ENCODE results near the gene PLXNA1. TPM values are rescaled to one million over a fixed set of nuclear protein-coding genes. Genes with fewer than 3 reads are reported as not detected.

PLXNA1 gene
- total RNA-seq, 4 donors from 2014 or later: 19.7 to 27.5 (median 23.9) TPM

DNA sequence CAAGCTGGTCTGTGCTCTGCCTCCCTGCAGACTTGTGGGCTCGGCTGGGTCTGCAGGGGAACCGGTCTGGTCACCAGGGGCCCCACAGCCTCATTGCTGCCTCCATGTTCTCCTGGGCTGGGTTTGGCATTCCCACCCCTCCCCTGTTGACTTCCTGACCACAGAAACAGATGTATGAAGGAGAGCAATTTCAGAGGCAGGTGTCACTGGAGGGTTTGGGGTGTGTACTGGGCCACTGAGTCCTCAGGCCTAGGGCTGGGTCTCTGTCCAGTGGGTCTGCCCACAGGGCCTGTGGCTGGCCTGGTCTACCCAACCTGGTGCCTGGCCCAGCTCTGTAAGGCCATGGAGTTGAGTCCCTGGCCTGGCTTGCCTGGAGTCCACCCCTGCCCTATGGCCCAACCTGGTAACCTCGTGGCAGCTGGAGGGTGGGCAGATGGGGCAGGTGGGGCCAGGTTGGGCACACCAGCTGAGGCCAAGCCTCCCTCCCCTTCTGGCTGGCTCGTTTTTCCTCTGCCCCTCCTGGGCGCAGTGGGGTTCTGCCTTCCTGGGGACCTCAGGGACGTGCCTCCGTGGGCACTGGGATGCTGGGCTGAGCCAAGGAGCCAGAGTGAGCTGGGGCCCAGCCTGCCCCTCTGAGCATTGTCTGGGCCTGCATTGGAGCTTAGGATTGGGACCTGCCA, 20.8 kb downstream of the PLXNA1 start:
- no peak for DNase-seq
- Histone ChIP-seq H3K27me3 (no peaks in the 10 kb centered on the region), H3K9me3 (no peaks in the 10 kb centered on the region), H3K27ac (peak overlapping the region in 1 of 4 donors; percentile 87), H3K4me1 (peaks cover 9 to 58% (median 35%) of the 10 kb centered on the region in 3 donors), H3K36me3 (peaks cover 0 to 6% (median 0%) of the 10 kb centered on the region in 3 donors), H3K4me3 (no peak overlapping the region)
- WGBS, 2 donors: no CpG with 5 or more reads among the region's 7 CpGs
- intact Hi-C loops (cut with DNase I): no loop called here
- TF ChIP-seq, protein P1, sequence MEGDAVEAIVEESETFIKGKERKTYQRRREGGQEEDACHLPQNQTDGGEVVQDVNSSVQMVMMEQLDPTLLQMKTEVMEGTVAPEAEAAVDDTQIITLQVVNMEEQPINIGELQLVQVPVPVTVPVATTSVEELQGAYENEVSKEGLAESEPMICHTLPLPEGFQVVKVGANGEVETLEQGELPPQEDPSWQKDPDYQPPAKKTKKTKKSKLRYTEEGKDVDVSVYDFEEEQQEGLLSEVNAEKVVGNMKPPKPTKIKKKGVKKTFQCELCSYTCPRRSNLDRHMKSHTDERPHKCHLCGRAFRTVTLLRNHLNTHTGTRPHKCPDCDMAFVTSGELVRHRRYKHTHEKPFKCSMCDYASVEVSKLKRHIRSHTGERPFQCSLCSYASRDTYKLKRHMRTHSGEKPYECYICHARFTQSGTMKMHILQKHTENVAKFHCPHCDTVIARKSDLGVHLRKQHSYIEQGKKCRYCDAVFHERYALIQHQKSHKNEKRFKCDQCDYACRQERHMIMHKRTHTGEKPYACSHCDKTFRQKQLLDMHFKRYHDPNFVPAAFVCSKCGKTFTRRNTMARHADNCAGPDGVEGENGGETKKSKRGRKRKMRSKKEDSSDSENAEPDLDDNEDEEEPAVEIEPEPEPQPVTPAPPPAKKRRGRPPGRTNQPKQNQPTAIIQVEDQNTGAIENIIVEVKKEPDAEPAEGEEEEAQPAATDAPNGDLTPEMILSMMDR (IDR thresholded peaks at IDR 0.05): no peak
- no peak for TF ChIP-seq POLR2A (IDR thresholded peaks at IDR 0.05)

DNA sequence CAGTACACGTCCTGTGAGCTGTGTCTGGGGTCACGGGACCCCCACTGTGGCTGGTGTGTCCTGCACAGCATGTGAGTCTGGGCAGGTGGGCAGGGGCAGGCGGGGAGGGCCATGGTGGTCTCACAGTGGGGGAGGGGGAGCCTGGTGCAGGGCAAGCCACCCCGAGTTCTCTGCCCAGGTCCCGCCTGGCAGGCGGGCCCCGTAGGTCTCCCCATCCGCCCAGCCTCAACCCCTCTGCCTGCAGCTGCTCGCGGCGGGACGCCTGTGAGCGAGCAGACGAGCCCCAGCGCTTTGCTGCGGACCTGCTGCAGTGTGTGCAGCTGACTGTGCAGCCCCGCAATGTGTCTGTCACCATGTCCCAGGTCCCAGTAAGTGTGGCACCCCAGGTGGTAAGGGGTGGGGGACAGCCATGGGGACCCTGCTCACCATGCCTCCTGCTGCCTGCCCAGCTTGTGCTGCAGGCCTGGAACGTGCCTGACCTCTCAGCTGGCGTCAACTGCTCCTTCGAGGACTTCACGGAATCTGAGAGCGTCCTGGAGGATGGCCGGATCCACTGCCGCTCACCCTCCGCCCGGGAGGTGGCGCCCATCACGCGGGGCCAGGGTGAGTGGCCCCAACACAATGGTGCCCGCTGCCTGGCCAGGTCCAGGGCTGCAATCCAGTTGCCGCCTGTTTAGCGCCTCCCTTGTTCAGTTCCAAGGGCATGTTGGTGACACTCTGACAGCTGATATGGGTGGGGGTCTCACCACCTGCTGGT, 21.9 kb downstream of the PLXNA1 start:
- Histone ChIP-seq H3K4me3 (no peak overlapping the region), H3K4me1 (peaks cover 9 to 47% (median 27%) of the 10 kb centered on the region in 3 donors), H3K27ac (no peak overlapping the region), H3K9me3 (no peaks in the 10 kb centered on the region), H3K27me3 (no peaks in the 10 kb centered on the region), H3K36me3 (peaks cover 0 to 15% (median 0%) of the 10 kb centered on the region in 3 donors)
- TF ChIP-seq, protein P1 (IDR thresholded peaks at IDR 0.05): no peak
- TF ChIP-seq POLR2A (IDR thresholded peaks at IDR 0.05): no peak
- 93 to 94% methylated on average over 3 to 12 of the region's 32 CpGs for WGBS, 2 donors
- DNase-seq: no peak
- intact Hi-C loops (cut with DNase I): no loop called here

GRCh38 chr3:127005864-127006500, 23.1 kb downstream of the PLXNA1 start:
- H3K4me3 ChIP-seq: no peak overlapping the region
- TF ChIP-seq POLR2A (IDR thresholded peaks at IDR 0.05): no peak
- TF ChIP-seq, protein P1 (IDR thresholded peaks at IDR 0.05): no peak
- intact Hi-C loops (cut with DNase I): no loop called here
- no peaks in the 10 kb centered on the region for H3K27me3 ChIP-seq
- H3K4me1 ChIP-seq: peaks cover 9 to 36% (median 27%) of the 10 kb centered on the region in 3 donors
- H3K36me3 ChIP-seq: peaks cover 0 to 27% (median 0%) of the 10 kb centered on the region in 3 donors
- 52 to 81% methylated on average over 6 to 7 of the region's 17 CpGs for WGBS, 2 donors
- H3K27ac ChIP-seq: no peak overlapping the region
- DNase-seq: no peak
- H3K9me3 ChIP-seq: no peaks in the 10 kb centered on the region

GRCh38 chr3:127006781-127007436, 24.0 kb downstream of the PLXNA1 start:
- no peaks in the 10 kb centered on the region for H3K9me3 ChIP-seq
- H3K4me1 ChIP-seq: peaks cover 9 to 27% (median 20%) of the 10 kb centered on the region in 3 donors
- intact Hi-C loops (cut with DNase I): no loop called here
- H3K27ac ChIP-seq: no peak overlapping the region
- H3K27me3 ChIP-seq: no peaks in the 10 kb centered on the region
- WGBS, 2 donors: 69 to 84% methylated on average over 2 to 3 of the region's 8 CpGs
- TF ChIP-seq POLR2A (IDR thresholded peaks at IDR 0.05): no peak
- TF ChIP-seq, protein P1 (IDR thresholded peaks at IDR 0.05): no peak
- no peak for DNase-seq
- no peak overlapping the region for H3K4me3 ChIP-seq
- peaks cover 0 to 36% (median 5%) of the 10 kb centered on the region in 3 donors for H3K36me3 ChIP-seq

Data from esophagus squamous epithelium (tissue), 5 donors.